Kidney epithelial cell (primary cell): ENCODE measurements around the gene CSNK2B. TPM values are rescaled to one million over a fixed set of nuclear protein-coding genes. Genes with fewer than 3 reads are reported as not detected.

ENCODE experiments used
- DNase-seq: peaks from one replicate; pipeline ENCODE4 v3.0.0-alpha.2; 2010; ENCODE audit warnings: low read depth
- H3K27me3 ChIP-seq: 2 replicates; pipeline ENCODE4 v1.6.0; 2011; ENCODE audit warnings: low read length; ENCODE audit not compliant: control insufficient read depth, insufficient read depth
- H3K36me3 ChIP-seq: 2 replicates; pipeline ENCODE4 v1.5.1; 2011; ENCODE audit warnings: low read length; ENCODE audit not compliant: control insufficient read depth, insufficient read depth
- H3K4me3 ChIP-seq: 2 replicates; pipeline ENCODE4 v1.5.1; 2011; ENCODE audit warnings: low read depth, mild to moderate bottlenecking, control low read depth, low read length
- total RNA-seq: library from RNA; depleted of rRNA; stranded (reverse); fragments of >200 nt; gene quantifications from 2 replicates; pipeline ENCODE4 v1.2.3, GENCODE V29; 2015
- TF ChIP-seq, protein P1 (sequence below): IDR thresholded peaks from 2 replicates; pipeline ENCODE4 v1.5.1; 2011; ENCODE audit warnings: mild to moderate bottlenecking, moderate library complexity, low read length, control low read depth, inconsistent platforms; ENCODE audit not compliant: insufficient read depth, poor library complexity, severe bottlenecking

The CSNK2B gene
- total RNA-seq, 1 donor from 2014 or later: 366 TPM

GRCh38 chr6:31681135-31681671, 15.3 kb downstream of the CSNK2B start:
- DNase-seq: peak; percentile 26
- Histone ChIP-seq H3K4me3 (peak overlapping the region; percentile 14), H3K36me3 (no peaks in the 10 kb centered on the region), H3K27me3 (no peaks in the 10 kb centered on the region)
- TF ChIP-seq, protein P1, sequence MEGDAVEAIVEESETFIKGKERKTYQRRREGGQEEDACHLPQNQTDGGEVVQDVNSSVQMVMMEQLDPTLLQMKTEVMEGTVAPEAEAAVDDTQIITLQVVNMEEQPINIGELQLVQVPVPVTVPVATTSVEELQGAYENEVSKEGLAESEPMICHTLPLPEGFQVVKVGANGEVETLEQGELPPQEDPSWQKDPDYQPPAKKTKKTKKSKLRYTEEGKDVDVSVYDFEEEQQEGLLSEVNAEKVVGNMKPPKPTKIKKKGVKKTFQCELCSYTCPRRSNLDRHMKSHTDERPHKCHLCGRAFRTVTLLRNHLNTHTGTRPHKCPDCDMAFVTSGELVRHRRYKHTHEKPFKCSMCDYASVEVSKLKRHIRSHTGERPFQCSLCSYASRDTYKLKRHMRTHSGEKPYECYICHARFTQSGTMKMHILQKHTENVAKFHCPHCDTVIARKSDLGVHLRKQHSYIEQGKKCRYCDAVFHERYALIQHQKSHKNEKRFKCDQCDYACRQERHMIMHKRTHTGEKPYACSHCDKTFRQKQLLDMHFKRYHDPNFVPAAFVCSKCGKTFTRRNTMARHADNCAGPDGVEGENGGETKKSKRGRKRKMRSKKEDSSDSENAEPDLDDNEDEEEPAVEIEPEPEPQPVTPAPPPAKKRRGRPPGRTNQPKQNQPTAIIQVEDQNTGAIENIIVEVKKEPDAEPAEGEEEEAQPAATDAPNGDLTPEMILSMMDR: no peak

DNA sequence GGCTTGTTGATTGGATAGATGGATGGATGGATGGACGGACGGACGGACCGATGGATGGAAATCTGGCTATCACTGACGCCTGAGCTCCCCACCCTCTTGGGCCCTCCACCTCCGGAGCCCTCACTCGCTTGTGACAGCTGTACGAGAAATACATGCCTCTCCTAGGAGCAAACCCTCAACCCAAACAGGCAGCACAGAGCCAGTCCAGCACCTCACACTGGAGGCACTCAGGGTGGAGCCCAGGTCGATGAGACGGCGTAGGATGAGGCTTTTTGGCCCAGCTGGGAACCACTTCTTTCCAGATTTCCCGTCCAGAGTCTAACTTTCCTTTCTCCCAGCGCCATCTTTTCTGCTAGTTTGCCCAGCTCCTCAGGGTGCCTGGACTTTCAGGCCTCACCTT, 17.7 kb downstream of the CSNK2B start:
- DNase-seq: no peak
- Histone ChIP-seq H3K27me3 (no peaks in the 10 kb centered on the region), H3K36me3 (no peaks in the 10 kb centered on the region), H3K4me3 (no peak overlapping the region)
- TF ChIP-seq, protein P1: no peak

GRCh38 chr6:31686483-31686882, 20.6 kb downstream of the CSNK2B start:
- TF ChIP-seq, protein P1: no peak
- H3K27me3 ChIP-seq: no peaks in the 10 kb centered on the region
- no peaks in the 10 kb centered on the region for H3K36me3 ChIP-seq
- no peak for DNase-seq
- H3K4me3 ChIP-seq: no peak overlapping the region

DNA sequence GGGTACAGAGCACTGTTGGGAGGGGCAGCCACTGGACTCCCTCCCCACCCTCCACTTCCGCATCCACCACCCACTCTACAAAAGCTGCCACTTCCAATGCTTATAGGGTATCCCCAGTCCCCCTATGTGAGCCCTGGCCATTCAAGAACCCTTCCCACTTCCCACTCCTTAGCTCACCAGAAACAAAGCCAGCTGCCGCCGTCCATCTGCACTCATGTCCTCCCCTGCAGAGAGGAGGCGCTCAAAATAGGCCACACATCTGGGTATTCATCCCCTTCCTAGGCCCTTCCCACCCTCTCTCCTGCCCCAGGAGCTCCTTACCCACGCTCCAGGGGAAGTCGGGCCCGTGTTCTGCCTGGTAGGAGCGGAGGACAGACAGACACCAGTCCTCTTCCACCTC, 21.4 kb downstream of the CSNK2B start:
- Histone ChIP-seq H3K36me3 (no peaks in the 10 kb centered on the region), H3K4me3 (no peak overlapping the region), H3K27me3 (no peaks in the 10 kb centered on the region)
- no peak for DNase-seq
- TF ChIP-seq, protein P1: no peak

GRCh38 chr6:31687860-31688693, 22.2 kb downstream of the CSNK2B start:
- TF ChIP-seq, protein P1: no peak
- no peaks in the 10 kb centered on the region for H3K36me3 ChIP-seq
- no peaks in the 10 kb centered on the region for H3K27me3 ChIP-seq
- H3K4me3 ChIP-seq: no peak overlapping the region
- no peak for DNase-seq
